NOMO-1 treated with DMSO at 0.1 percent for 48 hours (cell line): ENCODE results near the gene SMOC2.
"Not testable (repeated sequence)": the region's sequence is repeated elsewhere in the genome, so short reads cannot be mapped to it uniquely, and the experiment has no call there.

Source experiments
- DNase-seq: peaks from one replicate; lab custom pipeline; 2025; ENCODE audit not compliant: unreplicated experiment; lab: John Stamatoyannopoulos, UW

SMOC2 gene

DNA sequence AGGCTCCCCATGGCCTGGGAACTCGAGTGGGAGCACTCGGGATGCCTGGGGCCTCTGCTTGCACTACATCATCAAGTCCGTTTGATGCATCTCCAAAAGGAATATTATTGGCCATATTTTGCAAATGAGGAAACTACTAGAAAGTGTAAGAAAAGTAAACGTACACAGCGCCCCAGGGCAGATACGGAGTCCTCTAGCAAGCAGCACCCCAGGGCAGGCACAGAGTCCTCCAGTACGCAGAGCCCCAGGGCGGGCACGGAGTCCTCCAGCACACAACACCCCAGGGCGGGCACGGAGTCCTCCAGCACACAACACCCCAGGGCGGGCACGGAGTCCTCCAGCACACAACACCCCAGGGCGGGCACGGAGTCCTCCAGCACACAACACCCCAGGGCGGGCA lies 264.3 kb downstream of the SMOC2 start:
- not testable (repeated sequence) for DNase-seq

DNA sequence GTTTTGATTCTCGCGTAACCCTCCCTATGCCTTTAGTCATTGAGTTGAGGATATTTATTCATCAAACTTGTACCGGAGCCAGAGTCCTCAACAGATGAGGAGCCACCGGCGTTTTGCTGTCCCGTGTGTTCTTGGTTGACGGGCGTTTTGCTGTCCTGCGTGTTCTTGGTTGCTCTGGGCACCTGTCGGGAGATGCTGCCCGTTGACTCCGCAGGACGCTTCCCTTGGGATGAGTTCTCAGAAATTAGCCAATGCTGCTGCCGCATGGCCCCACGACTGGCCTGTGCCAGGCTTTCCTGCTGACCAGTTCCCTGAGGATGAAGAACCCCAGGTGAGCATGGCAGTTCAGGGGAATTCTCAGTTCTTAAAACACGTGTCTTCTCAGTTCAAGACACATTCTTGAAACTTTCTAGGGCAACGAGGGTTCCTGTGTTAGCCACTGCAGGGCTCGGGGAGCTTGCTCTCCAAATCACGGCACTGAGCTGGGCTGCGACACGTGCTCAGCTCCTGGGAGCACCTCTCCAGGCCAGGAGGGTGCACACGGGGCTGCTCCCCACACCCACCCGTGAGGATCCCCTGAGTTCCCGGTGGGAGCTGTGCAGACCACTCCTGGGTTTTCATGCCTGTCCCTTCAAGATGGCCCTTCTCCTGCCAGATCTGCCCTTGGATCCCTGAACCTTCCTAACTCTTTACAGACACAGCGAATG lies 265.6 kb downstream of the SMOC2 start:
- no peak for DNase-seq

DNA sequence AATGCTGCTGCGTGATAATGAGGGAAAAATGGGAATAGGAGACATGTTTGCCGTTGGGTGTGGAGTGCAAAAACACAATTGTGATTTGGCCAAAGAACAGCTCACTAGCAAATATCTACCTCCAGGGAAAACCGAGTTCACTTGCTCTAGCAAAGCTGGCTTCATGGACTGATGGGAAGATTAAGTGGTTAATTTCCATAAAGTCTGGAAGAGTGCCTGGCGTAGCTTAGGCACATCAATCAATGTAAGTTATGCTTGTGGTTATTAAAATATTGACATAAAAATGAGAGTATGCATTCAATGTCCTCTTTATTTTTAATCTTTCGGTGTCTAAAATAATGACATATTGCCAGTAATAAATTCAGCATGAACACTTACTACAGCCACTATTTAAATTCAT lies 267.5 kb downstream of the SMOC2 start:
- DNase-seq, result no peak

DNA sequence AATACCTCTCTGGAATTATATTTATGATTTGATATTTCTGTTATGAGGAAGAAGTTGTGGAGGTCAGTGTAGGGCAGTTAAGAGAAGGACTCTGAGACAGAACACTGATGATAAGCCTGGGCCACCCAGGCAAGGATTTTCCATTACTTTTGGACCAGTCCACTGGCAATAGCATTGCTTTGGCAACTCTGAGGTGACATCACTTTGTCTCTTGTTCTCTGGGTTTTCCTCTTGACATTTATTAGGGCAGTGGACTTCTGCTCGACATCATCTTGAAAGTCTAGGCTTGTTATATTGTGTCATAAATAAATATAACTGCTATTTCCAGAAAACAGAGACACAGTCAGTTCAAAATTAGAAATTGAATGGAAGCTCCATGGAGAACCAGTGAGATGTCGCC lies 268.0 kb downstream of the SMOC2 start:
- DNase-seq, result no peak

DNA sequence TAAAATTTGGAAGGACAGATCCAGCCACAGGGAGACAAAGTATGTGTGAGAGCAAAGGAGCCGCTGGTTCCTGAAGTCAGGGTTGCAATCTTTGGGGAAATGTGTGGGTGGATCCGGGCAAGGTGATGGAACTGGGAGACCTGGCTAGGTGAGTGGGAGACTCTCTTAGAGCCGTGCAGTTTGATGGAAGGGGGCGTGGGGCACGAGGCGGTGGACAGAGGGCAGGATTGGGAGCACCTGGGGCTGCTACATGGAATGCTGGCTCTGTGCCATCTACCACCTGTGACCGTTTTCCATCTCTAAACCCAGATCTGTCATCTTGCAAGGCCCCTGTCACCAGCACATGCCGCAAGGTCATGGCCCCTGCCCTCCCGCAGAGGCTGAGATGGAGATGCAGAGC lies 268.4 kb downstream of the SMOC2 start:
- DNase-seq, result no peak

DNA sequence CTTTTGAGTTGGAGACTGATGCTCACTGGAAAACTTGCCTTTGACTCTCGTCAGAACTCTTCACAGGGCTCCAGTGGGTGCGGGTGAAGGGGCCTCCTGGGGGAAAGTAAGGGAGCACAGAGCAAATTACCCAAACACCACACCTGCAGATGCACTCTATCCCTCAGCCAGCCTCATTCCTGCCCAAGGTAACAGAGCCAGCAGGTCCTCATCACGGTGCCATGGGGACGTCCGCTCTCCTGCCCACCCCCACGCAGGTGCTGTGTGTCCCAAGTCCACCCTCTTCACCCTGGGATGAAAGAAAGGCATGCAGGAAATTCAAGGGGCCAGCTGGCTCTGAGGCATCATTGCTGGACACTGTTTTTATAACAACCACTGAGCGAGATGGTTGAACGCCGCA lies 269.0 kb downstream of the SMOC2 start:
- no peak for DNase-seq

DNA sequence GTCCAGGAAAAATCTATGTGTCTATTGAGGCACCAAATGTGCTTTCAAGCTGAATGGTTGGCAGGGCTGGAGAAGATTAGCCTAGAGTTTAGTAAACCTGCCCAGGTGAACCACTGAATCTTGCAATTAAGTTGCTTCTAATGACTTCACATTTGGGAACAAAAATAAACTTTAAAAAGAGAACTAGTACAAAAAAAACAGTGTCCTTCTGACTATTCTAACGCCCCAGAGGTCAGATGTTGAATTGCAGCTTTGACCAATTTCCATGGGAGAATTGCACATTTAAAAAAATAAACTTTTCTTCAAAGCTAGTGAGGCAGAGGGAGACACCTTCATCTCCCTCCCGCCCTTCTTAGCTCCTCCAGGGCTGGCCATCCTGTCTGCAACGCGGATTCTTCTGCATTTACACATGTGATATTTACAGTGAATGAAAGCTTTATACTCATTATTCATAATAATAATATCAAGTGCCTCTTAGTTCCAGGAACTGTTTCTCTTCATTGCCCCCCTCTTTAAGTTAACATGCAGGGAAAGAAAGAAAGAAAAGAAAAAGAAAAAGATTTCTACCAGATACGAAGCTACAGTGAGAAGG lies 270.2 kb downstream of the SMOC2 start:
- DNase-seq, result peak; percentile 1

DNA sequence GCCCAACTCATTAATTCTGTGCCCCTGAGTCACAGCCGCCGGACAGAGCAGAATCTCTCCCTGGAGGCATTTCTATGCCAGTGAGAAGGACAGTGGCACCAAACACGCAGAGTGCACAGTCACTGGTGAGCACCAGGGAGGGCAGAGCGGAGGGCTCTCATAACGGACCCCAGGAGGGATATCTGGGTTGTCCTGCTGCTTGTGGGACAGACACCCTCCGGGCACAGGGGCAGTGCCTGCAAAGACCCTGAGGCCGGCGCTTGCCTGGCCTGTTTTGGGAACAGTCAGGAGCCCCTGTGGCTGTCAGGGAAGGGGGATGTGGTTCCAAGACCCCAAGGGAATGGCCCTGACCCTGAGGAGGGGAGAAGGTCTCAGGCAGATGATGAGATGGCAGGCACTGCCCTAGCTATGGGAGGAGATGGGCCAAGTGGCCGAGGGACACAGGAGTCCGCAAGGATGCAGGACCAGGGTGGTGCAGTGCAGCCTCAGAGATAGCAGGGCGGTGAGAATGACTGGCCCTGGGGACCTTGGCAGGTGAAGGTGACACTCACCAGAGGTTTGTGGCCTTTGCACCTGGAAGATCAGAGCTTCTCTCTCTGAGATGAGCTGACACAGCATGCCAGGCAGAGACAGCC lies 270.8 kb downstream of the SMOC2 start:
- no peak for DNase-seq

DNA sequence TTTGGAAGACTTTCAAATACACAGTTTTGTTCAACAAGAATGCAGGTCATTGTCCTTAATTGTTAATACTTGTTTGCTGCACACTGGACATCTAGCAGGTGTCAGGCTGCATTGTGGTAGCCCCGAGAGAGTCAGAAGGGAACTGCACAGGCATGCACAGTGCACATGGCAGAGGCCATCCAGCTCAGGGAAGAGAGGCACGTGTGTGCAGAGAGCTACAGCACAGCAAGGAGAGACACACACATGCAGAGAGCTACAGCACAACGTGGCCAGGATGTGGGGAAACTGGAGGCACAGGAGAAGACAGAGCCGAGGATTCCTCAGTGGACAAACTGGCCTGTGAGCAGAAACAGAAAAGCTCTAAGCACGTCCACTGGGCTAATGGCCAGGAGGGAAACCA lies 272.0 kb downstream of the SMOC2 start:
- no peak for DNase-seq

DNA sequence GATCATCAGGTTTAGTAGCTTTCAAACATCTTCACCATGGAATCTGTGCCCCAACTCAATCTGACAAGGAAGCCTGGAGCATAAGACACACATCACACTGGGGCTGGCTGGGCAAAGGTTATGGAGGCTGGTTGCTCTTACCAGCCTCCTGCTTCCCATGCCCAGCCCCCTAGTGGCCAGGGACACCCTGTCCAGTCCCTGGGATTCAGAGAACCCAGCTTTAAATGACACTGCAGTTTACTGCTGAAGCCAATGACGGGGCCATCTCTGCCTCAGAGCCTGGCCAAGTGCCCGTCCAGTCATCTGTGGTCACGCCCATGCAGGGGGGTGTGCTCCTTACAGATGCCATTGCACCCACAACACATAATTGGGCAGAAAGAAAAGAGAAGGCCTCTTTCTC lies 272.9 kb downstream of the SMOC2 start:
- no peak for DNase-seq

DNA sequence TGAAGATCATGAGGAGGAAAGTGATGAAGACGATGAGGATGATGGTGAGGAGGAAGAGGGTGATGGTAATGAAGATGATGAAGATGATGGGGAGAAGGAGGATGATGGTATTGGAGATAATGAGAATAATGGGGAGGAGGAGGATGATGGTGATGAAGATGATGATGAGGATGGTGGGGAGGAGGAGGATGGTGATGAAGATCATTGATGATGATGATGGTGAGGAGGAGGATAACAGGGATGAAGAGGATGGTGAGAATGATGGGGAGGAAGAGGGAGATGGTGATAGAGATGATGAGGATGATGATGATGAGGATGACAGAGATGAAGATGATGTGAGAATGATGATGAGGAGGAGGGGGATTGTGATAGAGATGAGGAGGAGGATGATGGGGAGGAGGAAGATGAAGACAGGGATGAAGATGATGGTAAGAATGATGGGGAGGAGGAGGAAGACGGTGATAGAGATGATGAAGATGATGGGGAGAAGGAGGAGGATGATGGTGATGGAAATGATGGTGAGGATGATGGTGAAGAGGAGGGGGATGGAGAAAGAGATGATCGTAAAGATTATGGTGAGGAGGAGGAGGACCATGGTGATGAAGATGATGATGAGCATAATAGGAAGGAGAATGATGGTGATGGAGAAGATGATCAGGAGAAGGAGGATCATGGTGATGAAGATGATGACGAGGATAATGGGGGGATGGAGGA lies 273.7 kb downstream of the SMOC2 start:
- DNase-seq, result no peak

DNA sequence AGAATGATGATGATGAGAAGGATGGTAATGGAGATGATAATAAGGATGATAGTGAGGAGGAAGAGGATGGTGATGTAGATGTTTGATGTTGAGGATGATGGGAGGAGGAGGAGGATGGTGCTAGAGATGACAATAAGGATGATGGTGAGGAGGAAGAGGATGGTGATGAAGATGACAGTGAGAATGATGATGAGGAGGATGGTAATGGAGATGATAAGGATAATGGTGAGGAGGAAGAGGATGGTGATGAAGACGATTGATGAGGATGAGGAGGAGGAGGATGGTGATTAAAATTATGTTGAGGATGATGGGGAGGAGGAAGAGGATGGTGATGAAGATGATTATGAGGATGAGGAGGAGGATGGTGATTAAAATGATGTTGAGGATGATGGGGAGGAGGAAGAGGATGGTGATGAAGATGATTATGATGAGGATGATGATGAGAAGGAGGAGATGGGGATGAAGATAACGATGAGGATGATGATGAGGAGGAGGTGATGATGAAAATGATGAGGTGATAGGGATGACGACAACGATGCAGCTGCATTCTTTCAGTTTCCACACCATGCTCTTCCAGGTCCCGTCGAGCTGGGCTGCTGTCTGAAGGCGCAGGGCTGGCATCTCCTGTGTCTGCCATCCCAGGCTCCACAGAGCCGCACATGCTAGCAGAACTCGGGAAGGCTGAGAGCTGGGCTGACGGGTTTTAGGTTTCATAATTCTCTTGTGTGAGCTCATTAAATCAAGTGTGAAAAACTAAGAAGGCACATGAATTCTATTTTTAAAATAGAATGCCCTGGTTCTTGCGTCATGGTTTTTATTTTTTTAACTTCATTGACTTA lies 274.9 kb downstream of the SMOC2 start:
- DNase-seq, result no peak

DNA sequence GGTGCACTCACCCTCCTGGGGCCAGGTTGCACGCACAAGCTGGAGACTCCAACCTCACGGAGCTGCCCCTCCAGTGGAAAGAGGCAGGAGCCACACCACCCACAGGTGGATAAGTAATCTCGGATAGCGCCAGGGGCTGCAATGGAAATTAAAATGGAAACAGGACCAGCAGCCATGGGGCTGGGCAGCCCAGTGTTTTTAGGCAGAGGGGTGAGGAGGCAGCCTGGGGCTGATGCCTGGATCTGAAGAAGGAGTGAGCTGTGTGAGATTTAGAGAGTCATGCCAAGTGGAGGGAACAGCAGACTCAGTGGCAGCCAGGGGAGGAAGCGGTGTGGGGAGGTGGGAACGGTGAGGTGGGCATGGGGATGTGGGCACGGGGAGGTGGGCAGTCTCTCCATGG lies 275.6 kb downstream of the SMOC2 start:
- no peak for DNase-seq

DNA sequence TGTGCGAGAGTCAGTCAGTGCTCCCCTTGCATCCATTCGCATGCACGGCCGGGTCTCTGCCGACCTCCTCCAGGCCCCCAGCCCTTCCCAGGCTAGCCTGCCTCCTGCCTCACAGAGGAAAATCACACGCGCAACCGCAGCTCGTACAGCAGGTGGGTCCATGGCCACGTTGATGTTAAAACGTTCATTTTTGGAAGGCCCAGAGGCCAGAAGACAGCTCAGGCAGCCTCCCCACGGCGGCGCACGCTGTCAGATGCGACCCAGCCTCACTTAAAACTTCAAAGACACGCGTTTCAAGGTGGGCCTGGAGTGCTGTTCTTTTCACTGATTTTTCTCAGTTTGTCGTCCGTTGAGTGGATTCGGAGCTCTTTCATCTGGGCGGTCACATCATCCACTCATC lies 276.5 kb downstream of the SMOC2 start:
- DNase-seq, result no peak
